RWPE2 (cell line): ENCODE data around the gene FOXL2NB.

Source experiments
- ATAC-seq: fragments of 200-7000 bp; cut with Tn5 transposase; 3 replicates; pipeline ENCODE4 v1.9.1; 2021; ENCODE audit warnings: low read depth
- DNase-seq: peaks from one replicate; pipeline ENCODE4 v3.0.0-alpha.2; 2020; ENCODE audit warnings: low spot score
- H3K27ac ChIP-seq: fragments of 450-650 bp; 2 replicates; pipeline ENCODE4 v1.5.1; 2017; ENCODE audit warnings: mild to moderate bottlenecking; ENCODE audit not compliant: poor library complexity, severe bottlenecking
- H3K27me3 ChIP-seq: fragments of 250-450 bp; sonication (Bioruptor Pico); 2 replicates; pipeline ENCODE4 v1.5.1; 2021; ENCODE audit warnings: mild to moderate bottlenecking, moderate library complexity; ENCODE audit not compliant: insufficient read depth, poor library complexity, severe bottlenecking
- H3K36me3 ChIP-seq: fragments of 250-450 bp; sonication (Bioruptor Pico); 2 replicates; pipeline ENCODE4 v1.5.1; 2020; ENCODE audit warnings: low read depth, mild to moderate bottlenecking, moderate library complexity
- H3K4me1 ChIP-seq: fragments of 250-450 bp; sonication (Bioruptor Pico); 2 replicates; pipeline ENCODE4 v1.5.1; 2021; ENCODE audit warnings: mild to moderate bottlenecking, moderate library complexity; ENCODE audit not compliant: insufficient read depth, poor library complexity, severe bottlenecking
- H3K4me3 ChIP-seq: fragments of 250-450 bp; sonication (Bioruptor Pico); 2 replicates; pipeline ENCODE4 v1.5.1; 2021; ENCODE audit warnings: mild to moderate bottlenecking, moderate library complexity; ENCODE audit not compliant: severe bottlenecking
- H3K9me3 ChIP-seq: fragments of 250-450 bp; sonication (Bioruptor Pico); 2 replicates; pipeline ENCODE4 v1.5.1; 2021; ENCODE audit warnings: mild to moderate bottlenecking, moderate library complexity; ENCODE audit not compliant: severe bottlenecking
- CTCF ChIP-seq: fragments of 450-650 bp; IDR thresholded peaks from one replicate; pipeline ENCODE4 v1.5.1; 2017; ENCODE audit warnings: mild to moderate bottlenecking, moderate library complexity; ENCODE audit not compliant: poor library complexity, severe bottlenecking

Gene FOXL2NB

GRCh38 chr3:138911621-138912020 is 35.4 kb upstream of the FOXL2NB start:
- ATAC-seq = no peak
- TF ChIP-seq CTCF = no peak
- peaks cover 5% of the 10 kb centered on the region for H3K4me1 ChIP-seq
- H3K27me3 ChIP-seq = no peaks in the 10 kb centered on the region
- DNase-seq = no peak
- H3K9me3 ChIP-seq = no peaks in the 10 kb centered on the region
- H3K36me3 ChIP-seq = no peaks in the 10 kb centered on the region
- H3K27ac ChIP-seq = no peak overlapping the region
- H3K4me3 ChIP-seq = no peak overlapping the region

DNA sequence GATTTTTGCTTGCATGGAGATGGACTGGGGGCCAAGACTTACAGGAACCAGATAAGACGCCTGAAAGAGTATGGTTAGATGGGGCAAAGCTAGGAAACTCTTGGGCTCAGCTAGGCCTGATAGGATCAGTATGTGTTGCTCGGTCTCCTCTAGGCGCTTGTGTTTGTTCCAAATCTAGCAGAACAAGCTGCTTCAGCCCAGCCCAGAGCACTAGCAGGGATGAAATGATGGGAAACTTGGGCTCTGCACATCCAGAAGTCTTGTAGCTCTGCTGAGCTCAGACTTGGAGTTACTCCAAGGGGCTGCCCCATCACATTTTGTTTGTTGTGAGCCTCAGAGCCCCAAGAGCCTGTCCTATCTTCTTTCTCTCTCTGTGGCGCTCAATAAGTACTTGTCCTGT is 34.8 kb upstream of the FOXL2NB start:
- DNase-seq (no peak), ATAC-seq (no peak)
- peaks cover 8% of the 10 kb centered on the region for H3K4me1 ChIP-seq
- no peaks in the 10 kb centered on the region for H3K9me3 ChIP-seq
- H3K36me3 ChIP-seq = no peaks in the 10 kb centered on the region
- H3K4me3 ChIP-seq = no peak overlapping the region
- no peak overlapping the region for H3K27ac ChIP-seq
- TF ChIP-seq CTCF = no peak
- H3K27me3 ChIP-seq = no peaks in the 10 kb centered on the region

DNA sequence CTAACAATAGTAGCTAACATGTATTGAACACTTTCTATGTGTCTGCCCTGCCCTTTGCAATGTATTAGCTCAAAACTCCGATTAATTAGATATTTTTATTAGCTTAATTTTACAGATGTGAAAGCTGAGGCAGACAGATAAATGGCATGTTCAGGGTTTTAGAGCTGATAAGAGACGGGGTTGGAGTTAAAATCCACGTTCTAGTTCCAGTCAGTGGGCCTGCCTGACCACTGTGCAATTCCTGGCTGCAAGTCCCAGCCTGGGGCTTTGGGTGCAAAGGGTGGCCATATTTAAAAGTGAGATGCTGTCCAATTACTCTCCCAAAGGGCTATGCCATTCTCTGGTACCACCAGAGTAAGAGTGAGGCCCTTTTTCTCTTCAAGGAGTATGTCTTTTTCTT is 33.3 kb upstream of the FOXL2NB start:
- DNase-seq (no peak), ATAC-seq (no peak)
- Histone ChIP-seq H3K27ac (no peak overlapping the region), H3K9me3 (no peaks in the 10 kb centered on the region), H3K4me1 (peaks cover 8% of the 10 kb centered on the region), H3K36me3 (no peaks in the 10 kb centered on the region), H3K4me3 (no peak overlapping the region), H3K27me3 (no peaks in the 10 kb centered on the region)
- TF ChIP-seq CTCF = no peak

GRCh38 chr3:138914870-138915502 is 32.0 kb upstream of the FOXL2NB start:
- no peaks in the 10 kb centered on the region for H3K27me3 ChIP-seq
- H3K4me3 ChIP-seq = peak overlapping the region; percentile 45
- peak overlapping the region; percentile 60 for H3K27ac ChIP-seq
- DNase-seq (no peak), ATAC-seq (peak; percentile 8)
- no peak for TF ChIP-seq CTCF
- H3K9me3 ChIP-seq = no peaks in the 10 kb centered on the region
- H3K4me1 ChIP-seq = peaks cover 8% of the 10 kb centered on the region
- no peaks in the 10 kb centered on the region for H3K36me3 ChIP-seq
